Kidney tubule cell (primary cell): ENCODE measurements around the gene NUP160.
"Not testable (repeated sequence)": the region's sequence is repeated elsewhere in the genome, so short reads cannot be mapped to it uniquely, and the experiment has no call there.

ENCODE experiments used
- DNase-seq: peaks from one replicate; pipeline ENCODE4 v3.0.0-alpha.2; 2018; ENCODE audit warnings: low spot score

The NUP160 gene

GRCh38 chr11:47791774-47792430 is 56.2 kb downstream of the NUP160 start:
- no peak for DNase-seq

GRCh38 chr11:47790017-47790416 is 58.1 kb downstream of the NUP160 start:
- not testable (repeated sequence) for DNase-seq

DNA sequence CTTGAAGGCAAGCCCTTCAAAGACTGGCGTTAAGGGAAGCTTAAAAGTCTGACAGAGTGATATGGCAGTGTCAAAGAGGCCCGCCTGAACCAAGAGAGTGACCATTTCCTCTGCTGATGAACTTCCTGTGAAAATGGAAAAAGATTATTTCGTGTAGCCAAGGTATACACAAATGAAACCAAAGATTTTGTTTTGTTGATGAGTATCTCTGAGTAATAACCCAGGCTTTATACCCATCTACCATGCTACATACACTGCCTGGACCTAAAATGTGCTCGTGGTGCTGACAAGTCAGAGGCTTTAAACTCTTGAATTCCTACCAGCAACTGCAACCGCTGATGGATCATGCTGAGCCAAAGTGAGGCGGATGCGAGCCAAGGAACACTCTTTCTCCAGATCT is 60.0 kb downstream of the NUP160 start:
- no peak for DNase-seq

GRCh38 chr11:47786373-47786772 is 61.8 kb downstream of the NUP160 start:
- DNase-seq, result no peak

- DNase-seq, result no peak
Measured at GRCh38 chr11:47784785-47785381, 63.3 kb downstream of the NUP160 start.

DNA sequence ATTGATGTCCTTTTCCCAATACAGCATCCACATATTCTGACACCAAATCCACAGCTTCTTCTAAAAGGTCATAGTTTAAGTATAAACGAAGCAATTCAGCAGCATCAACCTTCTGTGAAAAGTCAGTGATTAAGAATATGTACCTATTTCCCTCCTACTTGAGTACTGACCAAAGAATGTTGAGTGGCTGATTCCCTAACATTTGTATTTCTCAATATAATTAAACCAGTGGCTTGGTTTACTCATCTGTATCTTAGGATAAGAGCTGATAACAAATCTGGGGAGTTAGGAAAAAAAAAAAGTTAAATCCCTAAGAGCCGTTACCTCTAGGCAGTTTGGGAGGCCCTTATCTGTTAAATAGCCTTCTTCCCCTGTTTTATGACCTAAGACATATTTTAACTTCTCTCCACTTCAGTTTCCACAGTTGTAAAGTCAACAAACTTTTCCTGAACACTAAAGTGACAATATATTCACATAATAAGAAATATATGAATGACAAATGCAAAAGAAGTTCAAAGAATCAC is 65.0 kb downstream of the NUP160 start:
- no peak for DNase-seq

DNA sequence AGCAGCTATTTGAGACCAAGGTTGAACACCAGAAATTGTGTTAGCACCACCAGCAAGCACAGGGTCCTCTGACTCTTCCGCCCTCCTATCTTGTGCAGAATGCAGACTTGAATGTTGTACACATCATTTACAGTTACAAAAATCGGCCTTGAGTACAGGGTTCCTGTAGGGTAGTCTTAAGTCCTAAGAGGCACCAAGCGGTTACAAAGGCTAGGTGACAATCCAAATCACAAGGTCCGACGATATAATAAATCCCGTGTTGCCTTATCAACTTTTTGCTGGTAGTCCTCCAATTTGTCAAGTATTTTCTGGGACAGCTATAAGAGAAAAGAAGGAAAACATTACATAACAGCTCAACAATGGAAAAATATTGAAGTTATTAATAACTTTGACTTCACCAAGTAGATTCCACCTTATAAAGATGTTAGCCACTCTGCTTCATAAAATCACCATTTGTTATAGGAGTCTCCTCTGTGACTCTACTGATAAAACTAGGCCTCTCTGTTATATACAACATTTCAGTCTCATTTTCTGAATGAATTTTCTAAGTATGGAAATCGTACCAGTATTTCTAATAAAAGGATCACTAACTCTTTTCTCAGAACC is 69.2 kb downstream of the NUP160 start:
- no peak for DNase-seq

DNA sequence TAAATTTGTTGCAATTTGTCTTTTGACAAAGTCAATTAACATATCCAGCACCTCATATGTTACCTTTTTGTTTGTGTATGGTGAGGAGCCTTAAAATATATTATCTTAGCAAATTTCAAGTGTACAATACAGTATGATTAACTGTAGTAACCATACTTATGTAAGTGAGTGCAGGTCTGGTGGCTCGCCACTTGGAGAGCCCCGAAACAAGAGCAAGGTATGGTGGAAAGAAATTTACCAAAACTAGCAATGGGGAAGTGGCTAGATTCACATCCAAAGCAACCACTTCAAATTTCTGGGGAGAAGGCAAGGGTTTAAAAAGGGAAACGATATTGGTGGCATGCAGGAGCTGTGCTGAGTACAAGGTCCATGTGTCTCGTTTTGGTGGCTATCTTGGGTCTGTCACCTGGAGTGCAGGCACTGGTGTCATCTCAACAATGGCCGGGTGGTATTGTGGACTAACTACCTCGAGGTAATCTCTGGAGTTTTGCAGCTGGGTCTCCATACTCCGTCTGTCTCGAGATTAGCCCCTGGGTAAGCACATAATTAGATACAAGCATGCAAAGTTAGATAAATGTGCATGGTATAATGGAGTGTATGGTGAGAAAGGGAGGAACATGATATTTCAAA is 72.8 kb downstream of the NUP160 start:
- DNase-seq, result no peak

DNA sequence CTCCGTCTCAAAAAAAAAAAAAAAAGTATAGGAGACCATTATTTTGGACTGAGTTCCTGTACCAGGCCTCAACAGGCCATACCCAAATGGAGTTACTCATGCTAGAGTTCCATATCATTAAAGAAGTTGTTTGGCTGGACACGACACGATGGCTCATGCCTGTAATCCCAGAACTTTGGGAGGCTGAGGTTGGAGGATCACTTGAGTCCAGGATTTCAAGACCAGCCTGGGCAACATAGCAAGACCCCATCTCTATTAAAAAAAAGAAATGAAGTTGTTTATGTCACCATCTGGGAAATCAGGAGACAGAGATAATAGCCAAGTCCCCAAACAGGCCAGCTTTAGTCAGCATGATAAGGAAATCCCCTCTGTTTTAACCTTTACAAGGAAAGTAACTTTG is 74.3 kb downstream of the NUP160 start:
- no peak for DNase-seq

DNA sequence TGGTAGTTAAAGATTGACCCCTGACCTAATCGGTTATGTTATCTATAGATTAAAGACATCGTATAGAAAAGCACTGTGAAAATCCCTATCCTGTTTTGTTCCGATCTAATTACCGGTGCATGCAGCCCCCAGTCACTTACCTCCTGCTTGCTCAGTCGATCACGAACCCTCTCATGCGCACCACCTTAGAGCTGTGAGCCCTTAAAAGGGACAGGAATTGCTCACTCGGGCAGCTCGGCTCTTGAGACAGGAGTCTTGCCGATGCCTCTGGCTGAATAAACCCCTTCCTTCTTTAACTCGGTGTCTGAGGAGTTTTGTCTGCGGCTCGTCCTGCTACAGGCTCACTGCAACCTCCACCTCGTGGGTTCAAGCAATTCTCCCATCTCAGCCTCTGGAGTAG is 78.6 kb downstream of the NUP160 start:
- not testable (repeated sequence) for DNase-seq

GRCh38 chr11:47768101-47768612 is 80.0 kb downstream of the NUP160 start:
- peak; percentile 83 for DNase-seq

DNA sequence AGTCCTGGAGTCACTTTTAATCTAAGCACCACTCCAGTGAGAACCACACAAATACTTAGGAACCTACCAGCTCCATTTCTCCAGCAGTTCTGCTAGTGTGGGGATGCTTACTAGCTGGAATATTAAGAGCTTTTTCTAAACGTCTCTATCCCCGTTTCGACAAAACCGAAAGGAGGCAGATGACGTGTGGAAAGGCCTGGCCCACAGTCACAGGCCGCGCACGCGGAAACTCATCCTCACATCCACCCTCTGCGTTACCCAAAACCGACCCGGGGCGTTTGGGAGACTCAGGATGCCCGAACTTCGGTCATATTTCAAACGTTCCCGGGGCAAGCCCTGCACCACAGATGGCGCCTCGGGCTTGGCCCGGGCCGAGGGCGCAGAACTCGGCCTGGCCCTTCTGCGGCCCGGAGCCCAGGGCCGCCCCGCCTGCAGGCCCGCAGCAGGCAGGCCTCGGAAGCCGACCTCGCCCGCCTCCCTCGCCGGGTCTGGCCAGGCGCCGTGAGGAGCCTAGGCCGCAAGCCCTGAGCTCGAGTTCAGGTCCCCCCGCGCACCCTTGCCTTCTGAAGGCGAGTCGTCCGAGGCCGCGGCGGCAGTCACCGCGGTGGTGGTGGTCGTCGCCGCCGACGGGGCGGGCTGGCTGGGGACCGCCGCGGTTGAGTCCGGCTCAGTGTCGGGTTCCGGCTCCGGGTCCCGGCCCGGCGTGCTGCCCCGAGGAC is 81.5 kb downstream of the NUP160 start:
- DNase-seq, result peak; percentile 74

- no peak for DNase-seq
Measured at GRCh38 chr11:47765086-47765485, 83.1 kb downstream of the NUP160 start.

- not testable (repeated sequence) for DNase-seq
Measured at GRCh38 chr11:47759291-47759690, 88.9 kb downstream of the NUP160 start.

DNA sequence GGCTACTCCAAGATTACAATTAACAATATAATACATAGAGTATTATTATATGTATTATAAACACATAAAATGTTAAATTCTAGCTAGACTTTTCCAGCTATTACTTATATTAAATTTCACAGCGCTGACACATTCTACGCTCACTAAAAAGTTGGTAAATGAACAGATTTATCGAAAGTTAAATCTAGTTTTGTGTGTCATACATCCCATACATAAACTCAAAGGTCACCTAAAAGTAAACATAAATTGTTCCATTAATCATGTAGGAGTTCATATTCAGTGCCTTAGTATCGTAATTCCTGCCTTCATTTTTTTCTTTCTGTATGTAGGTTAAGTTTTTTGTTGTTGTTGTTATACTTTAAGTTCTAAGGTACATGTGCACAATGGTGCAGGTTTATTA is 91.9 kb downstream of the NUP160 start:
- DNase-seq, result no peak

DNA sequence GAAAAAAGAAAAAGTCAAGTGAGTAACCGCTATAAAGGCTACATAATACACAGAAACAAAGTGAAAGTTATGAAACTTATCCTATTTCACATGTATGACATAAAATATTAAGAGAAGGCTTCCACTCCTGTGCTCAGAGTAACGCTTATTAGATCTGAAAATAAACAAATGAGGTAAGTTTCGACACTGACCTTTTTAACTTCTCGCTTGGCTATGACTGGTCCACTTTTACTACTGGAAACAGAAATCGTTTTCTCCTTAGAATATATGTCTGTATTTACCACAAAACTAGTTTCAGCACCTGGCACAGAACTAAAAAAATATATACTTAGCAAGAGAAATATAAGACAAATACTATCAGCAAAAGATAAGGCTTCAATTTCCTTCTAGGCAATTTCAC is 97.4 kb downstream of the NUP160 start:
- no peak for DNase-seq

- not testable (repeated sequence) for DNase-seq
Measured at GRCh38 chr11:47742494-47742893, 105.7 kb downstream of the NUP160 start.

- DNase-seq, result not testable (repeated sequence)
Measured at GRCh38 chr11:47737817-47738216, 110.3 kb downstream of the NUP160 start.

GRCh38 chr11:47732271-47732670 is 115.9 kb downstream of the NUP160 start:
- DNase-seq, result no peak

DNA sequence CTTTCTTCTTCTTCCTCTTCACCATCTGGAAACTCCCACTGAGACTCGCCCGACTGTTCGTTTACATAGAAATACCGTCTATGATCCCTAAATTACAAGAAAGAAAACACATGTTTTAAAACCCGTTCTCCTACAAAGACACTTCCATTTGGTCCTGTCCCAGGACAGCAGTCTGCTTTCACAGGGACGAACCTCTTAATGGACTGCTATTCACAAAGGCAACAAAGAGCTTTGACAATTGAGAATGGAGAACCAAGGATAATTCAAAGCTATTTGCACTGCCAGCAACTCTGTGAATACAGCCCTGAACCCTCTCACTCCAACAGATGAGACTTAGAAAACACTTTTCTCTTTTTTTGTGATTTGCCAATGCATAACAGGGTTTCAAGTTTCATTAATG is 116.7 kb downstream of the NUP160 start:
- DNase-seq, result no peak
